GM21526 (cell line): ENCODE data around the gene KERA.

Source experiments
- ATAC-seq: cut with Tn5 transposase; IDR thresholded peaks from one replicate; pipeline ENCODE4 v1.9.1; 2021; ENCODE audit warnings: moderate library complexity; ENCODE audit not compliant: unreplicated experiment, low FRiP score

KERA gene

GRCh38 chr12:91074154-91074709 lies 16.4 kb upstream of the KERA start:
- no peak for ATAC-seq

GRCh38 chr12:91073426-91073825 lies 15.6 kb upstream of the KERA start:
- ATAC-seq = no peak

GRCh38 chr12:91072931-91073330 lies 15.1 kb upstream of the KERA start:
- ATAC-seq = no peak

GRCh38 chr12:91070936-91071335 lies 13.1 kb upstream of the KERA start:
- ATAC-seq = no peak

- no peak for ATAC-seq
Observed at GRCh38 chr12:91065396-91065795, 7.6 kb upstream of the KERA start.

- ATAC-seq = no peak
Observed at GRCh38 chr12:91064640-91065039, 6.8 kb upstream of the KERA start.

- no peak for ATAC-seq
Observed at GRCh38 chr12:91061091-91061490, 3.3 kb upstream of the KERA start.

- no peak for ATAC-seq
Observed at GRCh38 chr12:91059211-91059610, 1.4 kb upstream of the KERA start.

- ATAC-seq = no peak
Observed at GRCh38 chr12:91058786-91059185, 962 bp upstream of the KERA start.

GRCh38 chr12:91056488-91056887 lies 1.3 kb downstream of the KERA start:
- no peak for ATAC-seq

GRCh38 chr12:91055976-91056375 lies 1.8 kb downstream of the KERA start:
- no peak for ATAC-seq

GRCh38 chr12:91053951-91054715 lies 3.7 kb downstream of the KERA start:
- no peak for ATAC-seq

- ATAC-seq = no peak
Observed at GRCh38 chr12:91052026-91052425, 5.8 kb downstream of the KERA start.

GRCh38 chr12:91044586-91044985 lies 13.2 kb downstream of the KERA start:
- ATAC-seq = no peak

- no peak for ATAC-seq
Observed at GRCh38 chr12:91043408-91043807, 14.4 kb downstream of the KERA start.

- no peak for ATAC-seq
Observed at GRCh38 chr12:91040096-91040755, 17.6 kb downstream of the KERA start.

- ATAC-seq = no peak
Observed at GRCh38 chr12:91037276-91037675, 20.5 kb downstream of the KERA start.

GRCh38 chr12:91033251-91033650 lies 24.6 kb downstream of the KERA start:
- no peak for ATAC-seq

GRCh38 chr12:91023326-91024004 lies 34.4 kb downstream of the KERA start:
- ATAC-seq = no peak

GRCh38 chr12:91021076-91021475 lies 36.7 kb downstream of the KERA start:
- ATAC-seq = no peak

GRCh38 chr12:91019455-91019854 lies 38.4 kb downstream of the KERA start:
- no peak for ATAC-seq
